ENCODE data around the gene INSR. TPM values are rescaled to one million over a fixed set of nuclear protein-coding genes. Genes with fewer than 3 reads are reported as not detected.

The INSR gene
- total and polyA plus RNA-seq, 2 of the 8 experiments (the other 6 are each of a cell fraction or from before 2014, with no cell fraction given) = 13.1 to 48.7 TPM

DNA sequence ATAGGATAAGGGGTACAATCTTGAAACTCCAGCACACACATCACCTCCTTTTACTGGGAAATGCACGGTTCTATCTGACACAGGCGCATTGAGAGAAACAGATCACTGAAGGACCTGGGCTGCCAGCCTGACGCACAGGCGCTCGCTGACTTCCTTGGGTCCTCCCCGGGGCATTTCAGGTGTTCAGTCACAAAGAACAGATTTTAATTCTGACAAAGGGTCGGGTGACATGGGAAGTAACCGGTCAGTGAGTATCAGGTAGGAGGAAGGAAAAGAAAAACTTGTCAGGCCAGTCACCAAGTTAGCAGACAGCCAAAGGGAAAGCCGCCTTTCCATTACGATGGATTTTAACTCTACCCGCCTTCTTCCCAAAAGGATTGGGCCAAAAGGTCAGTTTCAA lies 39.6 kb downstream of the INSR start:
- no peak overlapping the region for H2BK12ac ChIP-seq (ENCODE audit: low read depth, low read length)
- ChIA-PET CTCF (ENCODE audit: partially characterized antibody) (interaction anchor here (1.1 kb wide), 1 partner anchor 105 kb away, joined by 3 read pairs; no protein-coding TSS in a partner anchor), POLR2A (ENCODE audit: partially characterized antibody) (no interaction called here)
- no peaks in the 10 kb centered on the region for H3K9me3 ChIP-seq (ENCODE audit: insufficient read depth in 2 of 2, low read depth in 1 of 2, low read length in 1 of 2)
- no peak overlapping the region; a peak in 1 of 7 replicates for H3K9ac ChIP-seq (replicated peaks in 1 of 4; ENCODE audit: extremely low read depth in 1 of 4, low read depth in 3 of 4, low read length in 3 of 4)
- no peak overlapping the region for H3K4ac ChIP-seq (replicated peaks; ENCODE audit: insufficient read length, low read depth, low read length)
- H2BK5ac ChIP-seq (ENCODE audit: low read depth, low read length) = no peak overlapping the region
- H4K20me1 ChIP-seq (replicated peaks in 1 of 2; ENCODE audit: control insufficient read depth in 1 of 2, insufficient read depth in 2 of 2, low read length in 2 of 2) = peaks cover 0 to 3% of the 10 kb centered on the region in 2 experiments
- H3K23ac ChIP-seq (ENCODE audit: insufficient read length) = no peak overlapping the region
- H3K56ac ChIP-seq (replicated peaks; ENCODE audit: insufficient read length, low read depth, low read length) = no peak overlapping the region
- no peak overlapping the region for H4K5ac ChIP-seq (ENCODE audit: insufficient read length, low read depth, low read length)
- no peak for DNase-seq (ENCODE audit: low read depth in 1 of 2, low spot score in 2 of 2)
- no peak overlapping the region for H2BK120ac ChIP-seq (replicated peaks; ENCODE audit: low read depth, low read length)
- no peak overlapping the region for H2BK20ac ChIP-seq (ENCODE audit: low read length)
- H2AK5ac ChIP-seq (ENCODE audit: low read depth, low read length) = no peak overlapping the region
- H3K79me1 ChIP-seq (ENCODE audit: low read depth, low read length) = peaks cover 7% of the 10 kb centered on the region
- no peaks in the 10 kb centered on the region for H3K36me3 ChIP-seq (ENCODE audit: control insufficient read depth in 2 of 4, insufficient read depth in 4 of 4, low read length in 3 of 4)
- no peak overlapping the region for H2AFZ ChIP-seq (ENCODE audit: low read length)
- no peak overlapping the region for H4K91ac ChIP-seq (replicated peaks; ENCODE audit: insufficient read length, low read length)
- H2BK15ac ChIP-seq (ENCODE audit: low read length) = no peak overlapping the region
- H3K18ac ChIP-seq (ENCODE audit: extremely low read depth, low read length) = no peak overlapping the region
- no peak for FAIRE-seq
- H3K27ac ChIP-seq (ENCODE audit: low read depth, low read length) = no peak overlapping the region
- H4K8ac ChIP-seq (ENCODE audit: extremely low read depth, insufficient read depth, low read length) = no peak overlapping the region
- peaks cover 0 to 6% (median 3%) of the 10 kb centered on the region in 4 experiments; a peak in 4 of 7 replicates for H3K4me1 ChIP-seq (replicated peaks in 1 of 4; ENCODE audit: control insufficient read depth in 3 of 4, insufficient read depth in 4 of 4, low read length in 3 of 4)
- no peak overlapping the region for H3K4me2 ChIP-seq (ENCODE audit: insufficient read depth in 1 of 2, low read depth in 2 of 2, low read length in 2 of 2)
- no peaks in the 10 kb centered on the region for H3K27me3 ChIP-seq (replicated peaks in 1 of 4; ENCODE audit: control insufficient read depth in 3 of 4, extremely low read depth in 1 of 4, insufficient read depth in 3 of 4, low read length in 3 of 4)
- no peak overlapping the region for H3K4me3 ChIP-seq (ENCODE audit: extremely low read depth in 1 of 4, insufficient read depth in 2 of 4, low read depth in 3 of 4, low read length in 4 of 4)
- no peak overlapping the region for H3K14ac ChIP-seq (ENCODE audit: insufficient read length)
- H3K79me2 ChIP-seq (ENCODE audit: control insufficient read depth in 1 of 2, insufficient read depth in 2 of 2, low read length in 2 of 2) = peaks cover 0 to 19% of the 10 kb centered on the region in 2 experiments; a peak in 2 of 4 replicates
- H3K23me2 ChIP-seq (ENCODE audit: low read depth, low read length) = no peaks in the 10 kb centered on the region; the same call in 1 of the 2 replicates
- WGBS, 2 experiments (ENCODE audit: extremely low coverage in 1 of 2, insufficient coverage in 1 of 2, insufficient read length in 1 of 2, insufficient replicate concordance in 2 of 2, low coverage in 1 of 2, low lambda C conversion rate in 2 of 2, missing lambda C conversion rate in 1 of 2) = 80% methylated on average over 6 of the region's 11 CpGs; no CpG with 5 or more reads in 1 of the 2 experiments
- no peak for TF ChIP-seq RXRA (IDR thresholded peaks at IDR 0.05; ENCODE audit: insufficient read depth, low read depth, low read length)
- TF ChIP-seq ASH2L (IDR thresholded peaks at IDR 0.05; ENCODE audit: low read length) = no peak
- no peak for TF ChIP-seq HDAC6 (IDR thresholded peaks at IDR 0.05; ENCODE audit: low read depth, low read length)
- TF ChIP-seq TAF1 (IDR thresholded peaks at IDR 0.05; ENCODE audit: low read depth, low read length) = no peak
- no peak for TF ChIP-seq SIN3A (conservative IDR thresholded peaks at IDR 0.05 in 1 of 2, IDR thresholded peaks at IDR 0.05 in 1 of 2; ENCODE audit: low read depth in 1 of 2, low read length in 2 of 2)
- no peak for TF ChIP-seq YY1 (IDR thresholded peaks at IDR 0.05; ENCODE audit: low read depth, low read length)
- TF ChIP-seq, protein P1, sequence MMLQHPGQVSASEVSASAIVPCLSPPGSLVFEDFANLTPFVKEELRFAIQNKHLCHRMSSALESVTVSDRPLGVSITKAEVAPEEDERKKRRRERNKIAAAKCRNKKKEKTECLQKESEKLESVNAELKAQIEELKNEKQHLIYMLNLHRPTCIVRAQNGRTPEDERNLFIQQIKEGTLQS (IDR thresholded peaks at IDR 0.05; ENCODE audit: insufficient read depth, low read depth, low read length) = no peak
- no peak for TF ChIP-seq SUZ12 (IDR thresholded peaks at IDR 0.05; ENCODE audit: low read length)
- no peak for TF ChIP-seq SIX5 (IDR thresholded peaks at IDR 0.05; ENCODE audit: low read depth, low read length)
- no peak for TF ChIP-seq KDM5A (IDR thresholded peaks at IDR 0.05; ENCODE audit: low read length)
- no peak for TF ChIP-seq POLR2AphosphoS5 (IDR thresholded peaks at IDR 0.05; ENCODE audit: low read depth, low read length)
- no peak for TF ChIP-seq BCL11A (IDR thresholded peaks at IDR 0.05; ENCODE audit: low read depth in 2 of 2, low read length in 2 of 2)
- TF ChIP-seq JUND (IDR thresholded peaks at IDR 0.05; ENCODE audit: low read length) = no peak
- no peak for TF ChIP-seq KDM4A (IDR thresholded peaks at IDR 0.05; ENCODE audit: low read depth, low read length, severe bottlenecking)
- TF ChIP-seq POLR2A (IDR thresholded peaks at IDR 0.05; ENCODE audit: control extremely low read depth in 1 of 2, low read depth in 2 of 2, low read length in 2 of 2) = no peak
- no peak for TF ChIP-seq SIRT6 (IDR thresholded peaks at IDR 0.05; ENCODE audit: low read length)

All from H1 (cell line).